H1 (cell line): ENCODE results near the gene GNAL. TPM values are rescaled to one million over a fixed set of nuclear protein-coding genes. Genes with fewer than 3 reads are reported as not detected.

Experiments
- CHD7 ChIP-seq: fragments of 300-600 bp; sonication (generic); IDR thresholded peaks from 2 replicates; pipeline ENCODE4 v1.7.1; 2012; ENCODE audit warnings: low read length, moderate library complexity, mild to moderate bottlenecking, inconsistent platforms; ENCODE audit not compliant: insufficient replicate concordance
- CREB1 ChIP-seq: IDR thresholded peaks from 2 replicates; pipeline ENCODE4 v1.6.1; 2012; ENCODE audit warnings: inconsistent platforms
- EZH2 ChIP-seq: fragments of 200-600 bp; sonication (generic); IDR thresholded peaks from 2 replicates; pipeline ENCODE4 v1.7.1; 2012; ENCODE audit warnings: low read depth, mild to moderate bottlenecking, moderate library complexity, low read length, inconsistent platforms; ENCODE audit not compliant: severe bottlenecking
- GTF2F1 ChIP-seq: IDR thresholded peaks from 2 replicates; pipeline ENCODE4 v1.6.1; 2012; ENCODE audit warnings: low read depth, low read length, improper control_type of control experiment, borderline replicate concordance
- HDAC2 ChIP-seq, 2 experiments: fragments of 300-600 bp in 1 of 2; sonication (generic) in 1 of 2; IDR thresholded peaks; 2 replicates each; pipeline ENCODE4 v1.6.1; 2011 to 2012; ENCODE audit warnings: low read depth in 2 of 2, low read length in 2 of 2, mild to moderate bottlenecking in 2 of 2, moderate library complexity in 2 of 2, borderline replicate concordance in 1 of 2, inconsistent platforms in 1 of 2
- MAFK ChIP-seq: IDR thresholded peaks from 2 replicates; pipeline ENCODE4 v1.6.1; 2012; ENCODE audit warnings: low read depth, mild to moderate bottlenecking, improper control_type of control experiment, low read length
- POU5F1 ChIP-seq: IDR thresholded peaks from 2 replicates; pipeline ENCODE4 v1.6.1; 2011; ENCODE audit warnings: low read depth, mild to moderate bottlenecking, low read length, moderate library complexity
- SP2 ChIP-seq: IDR thresholded peaks from 2 replicates; pipeline ENCODE4 v1.6.1; 2012; ENCODE audit warnings: mild to moderate bottlenecking, low read length, inconsistent platforms
- TBP ChIP-seq: IDR thresholded peaks from 2 replicates; pipeline ENCODE4 v1.6.1; 2011; ENCODE audit warnings: low read depth, low read length, improper control_type of control experiment
- USF2 ChIP-seq: IDR thresholded peaks from 2 replicates; pipeline ENCODE4 v1.6.1; 2011; ENCODE audit warnings: low read length, improper control_type of control experiment
- polyA plus RNA-seq, 7 experiments: library from polyadenylated mRNA; depleted of rRNA in 3 of 7; stranded (reverse) in 5 of 7; unstranded in 2 of 7; fragments of >200 nt in 5 of 7; fragments of 200-250 nt in 2 of 7; gene quantifications; 1 replicate in 5 of 7; 2 replicates in 1 of 7; 4 replicates in 1 of 7; pipeline versions ENCODE4 v1.2.1 to v1.2.3, GENCODE V29; 2011 to 2013; ENCODE audit warnings: missing spikeins in 2 of 7, mixed read lengths in 2 of 7
- total RNA-seq: library from RNA; stranded (reverse); fragmentation: NEBNext Ultra II Directional; extraction: Animal tissue kit (Norgen Biotek cat#: 25700); gene quantifications from 2 replicates; pipeline ENCODE4 v1.2.1, GENCODE V29; 2021

GNAL gene
- total and polyA plus RNA-seq, 2 of the 8 experiments (the other 6 are each of a cell fraction or from before 2014, with no cell fraction given), result 13.2 to 18.3 TPM

GRCh38 chr18:11714244-11714918 lies 25.3 kb downstream of the GNAL start (continued):
- TF ChIP-seq CHD7 (peak; percentile 40), USF2 (no peak), EZH2 (no peak), POU5F1 (no peak), TBP (no peak), CREB1 (no peak), GTF2F1 (no peak), MAFK (no peak), HDAC2 (IDR thresholded peaks at IDR 0.05; ENCODE audit: borderline replicate concordance in 1 of 2, low read depth in 2 of 2, low read length in 2 of 2) (no peak), SP2 (no peak)
